RWPE2 (cell line): Measurements from ENCODE around the gene NHSL2.

Experiments
- ATAC-seq: fragments of 200-7000 bp; cut with Tn5 transposase; 3 replicates; pipeline ENCODE4 v1.9.1; 2021; ENCODE audit warnings: low read depth
- DNase-seq: peaks from one replicate; pipeline ENCODE4 v3.0.0-alpha.2; 2020; ENCODE audit warnings: low spot score
- H3K27ac ChIP-seq: fragments of 450-650 bp; 2 replicates; pipeline ENCODE4 v1.5.1; 2017; ENCODE audit warnings: mild to moderate bottlenecking; ENCODE audit not compliant: poor library complexity, severe bottlenecking
- H3K27me3 ChIP-seq: fragments of 250-450 bp; sonication (Bioruptor Pico); 2 replicates; pipeline ENCODE4 v1.5.1; 2021; ENCODE audit warnings: mild to moderate bottlenecking, moderate library complexity; ENCODE audit not compliant: insufficient read depth, poor library complexity, severe bottlenecking
- H3K36me3 ChIP-seq: fragments of 250-450 bp; sonication (Bioruptor Pico); 2 replicates; pipeline ENCODE4 v1.5.1; 2020; ENCODE audit warnings: low read depth, mild to moderate bottlenecking, moderate library complexity
- H3K4me1 ChIP-seq: fragments of 250-450 bp; sonication (Bioruptor Pico); 2 replicates; pipeline ENCODE4 v1.5.1; 2021; ENCODE audit warnings: mild to moderate bottlenecking, moderate library complexity; ENCODE audit not compliant: insufficient read depth, poor library complexity, severe bottlenecking
- H3K4me3 ChIP-seq: fragments of 250-450 bp; sonication (Bioruptor Pico); 2 replicates; pipeline ENCODE4 v1.5.1; 2021; ENCODE audit warnings: mild to moderate bottlenecking, moderate library complexity; ENCODE audit not compliant: severe bottlenecking
- H3K9me3 ChIP-seq: fragments of 250-450 bp; sonication (Bioruptor Pico); 2 replicates; pipeline ENCODE4 v1.5.1; 2021; ENCODE audit warnings: mild to moderate bottlenecking, moderate library complexity; ENCODE audit not compliant: severe bottlenecking
- TF ChIP-seq, protein P1 (sequence below): fragments of 450-650 bp; IDR thresholded peaks from one replicate; pipeline ENCODE4 v1.5.1; 2017; ENCODE audit warnings: mild to moderate bottlenecking, moderate library complexity; ENCODE audit not compliant: poor library complexity, severe bottlenecking

The NHSL2 gene

DNA sequence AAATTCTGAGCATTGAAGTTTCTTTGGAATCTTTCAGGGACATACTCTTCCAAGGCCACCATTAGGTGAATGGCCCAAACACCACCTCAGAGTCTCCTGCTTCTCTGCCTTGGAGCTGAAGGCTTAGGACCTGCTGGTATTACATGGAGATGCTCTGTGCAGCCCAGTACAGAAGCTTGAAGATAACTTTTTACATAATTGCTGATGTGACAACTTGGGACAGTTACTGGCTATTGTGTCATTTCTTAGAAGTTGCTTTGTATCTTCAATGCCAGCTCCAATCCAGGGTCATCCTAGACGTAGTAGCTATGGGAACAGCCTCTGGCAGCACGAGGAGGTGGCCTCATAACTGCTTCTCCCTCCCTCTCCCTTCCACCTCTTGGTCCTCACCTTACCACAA, 160.6 kb downstream of the NHSL2 start:
- TF ChIP-seq, protein P1, sequence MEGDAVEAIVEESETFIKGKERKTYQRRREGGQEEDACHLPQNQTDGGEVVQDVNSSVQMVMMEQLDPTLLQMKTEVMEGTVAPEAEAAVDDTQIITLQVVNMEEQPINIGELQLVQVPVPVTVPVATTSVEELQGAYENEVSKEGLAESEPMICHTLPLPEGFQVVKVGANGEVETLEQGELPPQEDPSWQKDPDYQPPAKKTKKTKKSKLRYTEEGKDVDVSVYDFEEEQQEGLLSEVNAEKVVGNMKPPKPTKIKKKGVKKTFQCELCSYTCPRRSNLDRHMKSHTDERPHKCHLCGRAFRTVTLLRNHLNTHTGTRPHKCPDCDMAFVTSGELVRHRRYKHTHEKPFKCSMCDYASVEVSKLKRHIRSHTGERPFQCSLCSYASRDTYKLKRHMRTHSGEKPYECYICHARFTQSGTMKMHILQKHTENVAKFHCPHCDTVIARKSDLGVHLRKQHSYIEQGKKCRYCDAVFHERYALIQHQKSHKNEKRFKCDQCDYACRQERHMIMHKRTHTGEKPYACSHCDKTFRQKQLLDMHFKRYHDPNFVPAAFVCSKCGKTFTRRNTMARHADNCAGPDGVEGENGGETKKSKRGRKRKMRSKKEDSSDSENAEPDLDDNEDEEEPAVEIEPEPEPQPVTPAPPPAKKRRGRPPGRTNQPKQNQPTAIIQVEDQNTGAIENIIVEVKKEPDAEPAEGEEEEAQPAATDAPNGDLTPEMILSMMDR, result no peak
- Histone ChIP-seq H3K9me3 (no peaks in the 10 kb centered on the region), H3K36me3 (no peaks in the 10 kb centered on the region), H3K27me3 (peaks cover 14% of the 10 kb centered on the region), H3K4me1 (no peaks in the 10 kb centered on the region), H3K27ac (no peak overlapping the region), H3K4me3 (no peak overlapping the region)
- no peak for DNase-seq
- no peak for ATAC-seq

GRCh38 chrX:72073633-72074032, 163.0 kb downstream of the NHSL2 start:
- Histone ChIP-seq H3K27me3 (peaks cover 8% of the 10 kb centered on the region), H3K4me1 (no peaks in the 10 kb centered on the region), H3K4me3 (no peak overlapping the region), H3K27ac (no peak overlapping the region), H3K9me3 (no peaks in the 10 kb centered on the region), H3K36me3 (no peaks in the 10 kb centered on the region)
- DNase-seq (no peak), ATAC-seq (no peak)
- TF ChIP-seq, protein P1, result no peak

DNA sequence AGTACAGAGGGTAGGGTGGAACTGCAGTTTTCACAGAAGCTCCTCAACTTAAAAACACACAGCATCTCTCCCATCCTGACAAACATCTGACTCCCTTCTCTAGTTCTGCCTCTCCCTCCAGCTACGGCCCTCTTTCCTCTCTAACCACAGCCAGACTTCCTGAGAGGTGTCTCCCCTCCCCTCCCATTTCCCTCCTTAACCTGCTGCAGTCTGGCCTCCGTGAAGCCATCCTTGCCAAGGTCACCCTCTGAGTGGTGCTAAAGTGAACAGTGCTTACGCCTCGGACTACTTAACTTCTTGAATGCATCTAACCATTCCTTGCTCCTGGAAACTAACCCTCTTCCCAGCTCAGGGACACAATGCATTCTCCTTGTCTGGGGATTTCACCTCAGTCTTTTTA, 167.8 kb downstream of the NHSL2 start:
- TF ChIP-seq, protein P1, result no peak
- H3K9me3 ChIP-seq, result no peaks in the 10 kb centered on the region
- no peak overlapping the region for H3K27ac ChIP-seq
- DNase-seq (no peak), ATAC-seq (no peak)
- H3K27me3 ChIP-seq, result no peaks in the 10 kb centered on the region
- H3K4me1 ChIP-seq, result no peaks in the 10 kb centered on the region
- no peaks in the 10 kb centered on the region for H3K36me3 ChIP-seq
- no peak overlapping the region for H3K4me3 ChIP-seq

DNA sequence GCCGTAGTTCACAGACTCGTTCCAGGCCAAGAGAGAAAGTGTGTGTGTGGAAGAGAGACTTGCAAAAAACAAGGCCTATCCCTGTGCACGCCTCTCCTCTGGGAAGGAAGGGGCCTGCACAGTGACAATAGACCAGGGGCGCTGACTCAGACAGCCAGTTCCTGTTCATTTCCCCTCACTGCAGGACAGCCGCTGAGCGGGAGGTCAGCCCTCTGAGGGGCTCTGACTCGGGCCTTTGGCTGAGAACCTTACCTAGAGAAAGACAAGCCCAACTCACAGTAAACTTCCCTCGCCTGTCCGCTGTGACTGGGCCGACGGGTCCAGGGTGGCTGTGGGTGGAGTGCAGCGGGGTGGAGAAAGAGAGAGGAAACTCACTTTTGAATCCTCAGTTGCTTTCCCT, 169.0 kb downstream of the NHSL2 start:
- Histone ChIP-seq H3K9me3 (no peaks in the 10 kb centered on the region), H3K27ac (no peak overlapping the region), H3K36me3 (no peaks in the 10 kb centered on the region), H3K4me1 (no peaks in the 10 kb centered on the region), H3K27me3 (no peaks in the 10 kb centered on the region), H3K4me3 (no peak overlapping the region)
- TF ChIP-seq, protein P1, result no peak
- ATAC-seq, result no peak
- DNase-seq, result no peak

DNA sequence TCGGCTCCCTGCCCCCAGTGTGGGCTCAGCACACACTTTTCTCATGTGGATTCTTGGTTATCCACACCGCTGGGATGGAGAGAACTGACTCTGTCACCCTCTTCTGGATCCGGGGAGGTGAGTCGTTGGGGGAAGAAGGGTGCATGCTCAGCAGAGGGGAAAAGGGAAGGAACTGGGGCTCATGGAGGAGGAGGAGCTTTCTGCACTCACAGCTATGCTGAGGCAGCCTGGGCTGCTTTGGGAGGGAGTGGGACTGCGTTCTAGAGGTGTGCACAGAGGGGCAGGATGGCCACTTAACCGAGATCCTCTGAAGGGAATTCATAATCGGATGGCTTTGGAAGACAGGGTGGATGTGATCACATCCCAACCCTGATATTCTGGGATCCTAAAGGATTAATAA, 169.5 kb downstream of the NHSL2 start:
- Histone ChIP-seq H3K4me1 (no peaks in the 10 kb centered on the region), H3K9me3 (no peaks in the 10 kb centered on the region), H3K36me3 (no peaks in the 10 kb centered on the region), H3K27me3 (no peaks in the 10 kb centered on the region), H3K27ac (no peak overlapping the region), H3K4me3 (no peak overlapping the region)
- DNase-seq, result no peak
- TF ChIP-seq, protein P1, result no peak
- no peak for ATAC-seq
